HG03025 (cell line): ENCODE data around the gene PTH2.
"Not testable (repeated sequence)": the region's sequence is repeated elsewhere in the genome, so short reads cannot be mapped to it uniquely, and the experiment has no call there.

Experiments used
- ATAC-seq: cut with Tn5 transposase; IDR thresholded peaks from one replicate; pipeline ENCODE4 v1.9.1; 2021; ENCODE audit warnings: mild to moderate bottlenecking, moderate library complexity; ENCODE audit not compliant: unreplicated experiment, low FRiP score

The PTH2 gene

GRCh38 chr19:49423071-49423984 is at the start of gene PTH2:
Gene PTH2, minus strand, starts transcription at chr19:49423441. Its CDS starts 102 bp downstream, at chr19:49423339.
- ATAC-seq = no peak

GRCh38 chr19:49472936-49473335 is 49.7 kb upstream of the PTH2 start:
- no peak for ATAC-seq

- no peak for ATAC-seq
Measured at GRCh38 chr19:49470615-49470978, 47.4 kb upstream of the PTH2 start.

- no peak for ATAC-seq
Measured at GRCh38 chr19:49469828-49470614, 46.8 kb upstream of the PTH2 start.

GRCh38 chr19:49468746-49469447 is 45.7 kb upstream of the PTH2 start:
- peak; percentile 42 for ATAC-seq

GRCh38 chr19:49468199-49468598 is 45.0 kb upstream of the PTH2 start:
- ATAC-seq = no peak

- no peak for ATAC-seq
Measured at GRCh38 chr19:49465371-49465770, 42.1 kb upstream of the PTH2 start.

GRCh38 chr19:49463960-49464740 is 40.9 kb upstream of the PTH2 start:
- ATAC-seq = no peak

- ATAC-seq = no peak
Measured at GRCh38 chr19:49462492-49462891, 39.3 kb upstream of the PTH2 start.

- no peak for ATAC-seq
Measured at GRCh38 chr19:49461656-49462055, 38.4 kb upstream of the PTH2 start.

- ATAC-seq = not testable (repeated sequence)
Measured at GRCh38 chr19:49461130-49461529, 37.9 kb upstream of the PTH2 start.

GRCh38 chr19:49459388-49459787 is 36.1 kb upstream of the PTH2 start:
- no peak for ATAC-seq

GRCh38 chr19:49458567-49458903 is 35.3 kb upstream of the PTH2 start:
- ATAC-seq = no peak

- no peak for ATAC-seq
Measured at GRCh38 chr19:49456326-49456725, 33.1 kb upstream of the PTH2 start.

GRCh38 chr19:49455773-49456172 is 32.5 kb upstream of the PTH2 start:
- no peak for ATAC-seq

- no peak for ATAC-seq
Measured at GRCh38 chr19:49453757-49454240, 30.6 kb upstream of the PTH2 start.

GRCh38 chr19:49453013-49453756 is 29.9 kb upstream of the PTH2 start, which contains the start of gene ALDH16A1:
Gene ALDH16A1, plus strand, starts transcription at chr19:49453225. Its CDS starts 107 bp downstream, at chr19:49453332.
- ATAC-seq = peak; percentile 76

- peak; percentile 49 for ATAC-seq
Measured at GRCh38 chr19:49451430-49452181, 28.4 kb upstream of the PTH2 start, which contains the start of gene PIH1D1. Gene PIH1D1, minus strand, starts transcription at chr19:49451814. Its CDS starts 240 bp downstream, at chr19:49451574.
